Activated CD8-positive, alpha-beta memory T cell treated with anti-CD3 and anti-CD28 coated beads for 36 hours (primary cell): ENCODE measurements around the gene AXIN1. TPM values are rescaled to one million over a fixed set of nuclear protein-coding genes. Genes with fewer than 3 reads are reported as not detected.
"Not testable (repeated sequence)": the region's sequence is repeated elsewhere in the genome, so short reads cannot be mapped to it uniquely, and the experiment has no call there.

Experiments used
- CTCF ChIA-PET: fragments of 350-600 bp; sonication (Branson Sonifier 250); formaldehyde crosslinking; loops from one replicate; lab custom pipeline; 2021; ENCODE audit warnings: antibody characterized with exemption; lab: Charles Lee
- POLR2A ChIA-PET: fragments of 350-600 bp; sonication (Branson Sonifier 250); formaldehyde crosslinking; loops from one replicate; lab custom pipeline; 2021; ENCODE audit warnings: antibody characterized with exemption; lab: Charles Lee
- total RNA-seq, 2 experiments: library from RNA; stranded (reverse); gene quantifications; one replicate each; pipeline ENCODE4 v1.2.3, GENCODE V29; 2021

The AXIN1 gene
- total RNA-seq, 2 experiments from 2014 or later, result 24.7 to 25.6 TPM

- POLR2A ChIA-PET, result no interaction called here
Observed at GRCh38 chr16:361341-361871, 8.9 kb upstream of the AXIN1 start.

GRCh38 chr16:360698-361336, 8.3 kb upstream of the AXIN1 start:
- POLR2A ChIA-PET, result no interaction called here
- CTCF ChIA-PET, result interaction anchor here (1.0 to 2.4 kb wide), 5 partner anchors 126 to 254 kb away, joined by 3 to 11 read pairs (median 4); partner anchors contain the start of gene FAM234A

More at GRCh38 chr16:361341-361871, 8.9 kb upstream of the AXIN1 start:
- CTCF ChIA-PET, result interaction anchor here (0.6 to 2.4 kb wide), 14 partner anchors 33 to 295 kb away, joined by 3 to 12 read pairs (median 4); partner anchors contain the start of genes FAM234A and LUC7L

- ChIA-PET CTCF (interaction anchor here (1.0 to 2.4 kb wide), 2 partner anchors 125 to 253 kb away, joined by 4 to 7 read pairs; partner anchors contain the start of gene FAM234A), POLR2A (no interaction called here)
Observed at GRCh38 chr16:359871-360697, 7.6 kb upstream of the AXIN1 start.

- CTCF ChIA-PET, result interaction anchor here (0.8 kb wide), 1 partner anchor 133 kb away, joined by 3 read pairs; no protein-coding TSS in a partner anchor
Observed at GRCh38 chr16:359067-359763, 6.7 kb upstream of the AXIN1 start.

GRCh38 chr16:356741-357140, 4.2 kb upstream of the AXIN1 start:
- POLR2A ChIA-PET, result no interaction called here
- CTCF ChIA-PET, result interaction anchor here (1.2 kb wide), 1 partner anchor 175 kb away, joined by 3 read pairs; no protein-coding TSS in a partner anchor

More at GRCh38 chr16:359067-359763, 6.7 kb upstream of the AXIN1 start:
- POLR2A ChIA-PET, result interaction anchor here (0.8 kb wide), 1 partner anchor 14 kb away, joined by 7 read pairs; no protein-coding TSS in a partner anchor

- ChIA-PET CTCF (interaction anchor here (0.6 to 2.3 kb wide), 3 partner anchors 16 to 237 kb away, joined by 4 to 7 read pairs (median 7); partner anchors contain the start of gene MRPL28), POLR2A (interaction anchor here (1.2 kb wide), 1 partner anchor 120 kb away, joined by 4 read pairs; the partner anchor contains the start of gene FAM234A)
Observed at GRCh38 chr16:354971-355461, 2.5 kb upstream of the AXIN1 start.

- CTCF ChIA-PET, result interaction anchor here (1.7 to 2.3 kb wide), 2 partner anchors 17 to 237 kb away, joined by 7 read pairs; partner anchors contain the start of gene MRPL28
- POLR2A ChIA-PET, result interaction anchor here (1.2 kb wide), 1 partner anchor 120 kb away, joined by 4 read pairs; the partner anchor contains the start of gene FAM234A
Observed at GRCh38 chr16:354291-354881, 1.9 kb upstream of the AXIN1 start.

- CTCF ChIA-PET, result interaction anchor here (1.7 to 2.3 kb wide), 2 partner anchors 17 to 236 kb away, joined by 7 read pairs; partner anchors contain the start of gene MRPL28
- POLR2A ChIA-PET, result interaction anchor here (1.0 to 2.8 kb wide), 2 partner anchors 15 to 119 kb away, joined by 3 to 18 read pairs; partner anchors contain the start of gene FAM234A
Observed at GRCh38 chr16:353404-354290, 1.1 kb upstream of the AXIN1 start.

GRCh38 chr16:351804-352520, 561 bp downstream of the AXIN1 start:
- POLR2A ChIA-PET, result interaction anchor here (0.6 to 2.8 kb wide), 4 partner anchors 17 to 213 kb away, joined by 3 to 18 read pairs (median 4); partner anchors contain the start of gene FAM234A
- CTCF ChIA-PET, result interaction anchor here (0.6 to 0.9 kb wide), 2 partner anchors 27 to 148 kb away, joined by 3 to 4 read pairs; no protein-coding TSS in a partner anchor

- CTCF ChIA-PET, result interaction anchor here (2.0 kb wide), 1 partner anchor 12 kb away, joined by 9 read pairs; no protein-coding TSS in a partner anchor
- POLR2A ChIA-PET, result interaction anchor here (0.8 to 2.0 kb wide), 2 partner anchors 115 to 123 kb away, joined by 4 to 6 read pairs; partner anchors contain the start of gene FAM234A
Observed at GRCh38 chr16:350203-350602, 2.3 kb downstream of the AXIN1 start.

- POLR2A ChIA-PET, result interaction anchor here (0.6 to 2.0 kb wide), 2 partner anchors 69 to 114 kb away, joined by 3 to 6 read pairs; partner anchors contain the start of gene FAM234A
- CTCF ChIA-PET, result interaction anchor here (0.9 to 2.0 kb wide), 2 partner anchors 13 to 114 kb away, joined by 3 to 9 read pairs; no protein-coding TSS in a partner anchor
Observed at GRCh38 chr16:349211-349610, 3.3 kb downstream of the AXIN1 start.

- POLR2A ChIA-PET, result interaction anchor here (2.0 kb wide), 1 partner anchor 114 kb away, joined by 6 read pairs; the partner anchor contains the start of gene FAM234A
- CTCF ChIA-PET, result not testable (repeated sequence)
Observed at GRCh38 chr16:348495-348894, 4.0 kb downstream of the AXIN1 start.

- ChIA-PET POLR2A (interaction anchor here (1.2 kb wide), 1 partner anchor 10 kb away, joined by 4 read pairs; no protein-coding TSS in a partner anchor), CTCF (no interaction called here)
Observed at GRCh38 chr16:347203-347602, 5.3 kb downstream of the AXIN1 start.

- POLR2A ChIA-PET, result interaction anchor here (1.2 to 1.8 kb wide), 2 partner anchors 10 to 22 kb away, joined by 4 read pairs; no protein-coding TSS in a partner anchor
- CTCF ChIA-PET, result no interaction called here
Observed at GRCh38 chr16:346587-346986, 5.9 kb downstream of the AXIN1 start.

- ChIA-PET POLR2A (interaction anchor here (0.6 to 1.8 kb wide), 3 partner anchors 13 to 117 kb away, joined by 3 to 7 read pairs (median 4); partner anchors contain the start of gene LUC7L), CTCF (interaction anchor here (0.7 to 2.4 kb wide), 2 partner anchors 92 to 110 kb away, joined by 4 to 9 read pairs; partner anchors contain the start of gene FAM234A)
Observed at GRCh38 chr16:345772-346171, 6.8 kb downstream of the AXIN1 start.
